ENCODE measurements around the gene CRTAC1. TPM values are rescaled to one million over a fixed set of nuclear protein-coding genes. Genes with fewer than 3 reads are reported as not detected.

Gene CRTAC1
- polyA plus RNA-seq, 1 donor (not counting 4 experiments of a cell fraction or from before 2014, with no cell fraction given), result not detected

DNA sequence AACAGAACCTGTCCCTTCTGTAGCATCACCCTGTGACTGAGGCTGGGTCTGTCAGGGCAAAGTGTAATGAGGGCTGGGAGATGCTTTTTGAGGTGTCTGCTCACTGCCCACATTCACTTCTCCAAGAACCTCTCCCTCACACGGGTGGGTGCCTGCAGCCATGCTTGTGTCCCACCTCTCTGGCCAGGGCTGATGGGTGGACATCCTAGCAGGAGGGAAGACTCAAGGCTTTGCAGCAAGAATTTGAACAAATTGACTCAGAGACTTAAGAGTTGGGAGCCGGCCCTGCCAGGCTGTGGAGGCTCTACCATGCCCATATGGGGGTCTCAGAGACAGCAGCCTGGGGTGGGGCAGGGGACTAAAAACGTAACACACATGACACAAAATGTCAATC lies 147.3 kb downstream of the CRTAC1 start:
- Histone ChIP-seq H3K27ac (ENCODE audit: control insufficient read depth, insufficient read depth, low read length) (peak overlapping the region; percentile 33), H3K4me1 (ENCODE audit: control insufficient read depth, extremely low read depth, insufficient read depth, low read length) (peaks cover 13% of the 10 kb centered on the region), H3K9me1 (ENCODE audit: control insufficient read depth, extremely low read depth, insufficient read depth, low read length) (no peaks in the 10 kb centered on the region), H3K36me3 (ENCODE audit: control insufficient read depth in 2 of 2, extremely low read depth in 1 of 2, insufficient read depth in 2 of 2, low read length in 2 of 2) (no peaks in the 10 kb centered on the region), H3K27me3 (ENCODE audit: control insufficient read depth, extremely low read depth, insufficient read depth, low read length) (no peaks in the 10 kb centered on the region), H3K4me2 (ENCODE audit: control insufficient read depth, extremely low read depth, insufficient read depth, low read depth, low read length) (no peak overlapping the region), H3K4me3 (ENCODE audit: control insufficient read depth in 2 of 3, extremely low read depth in 1 of 3, insufficient read depth in 2 of 3, low read depth in 1 of 3, low read length in 3 of 3) (no peak overlapping the region), H2AFZ (ENCODE audit: control insufficient read depth, low read length) (no peak overlapping the region), H3K9me3 (ENCODE audit: control insufficient read depth, low read depth, low read length) (no peaks in the 10 kb centered on the region), H3K79me2 (ENCODE audit: control insufficient read depth, insufficient read depth, low read length) (no peaks in the 10 kb centered on the region), H4K20me1 (ENCODE audit: control insufficient read depth, extremely low read depth, insufficient read depth, low read length) (no peaks in the 10 kb centered on the region), H3K9ac (ENCODE audit: control insufficient read depth, extremely low read depth, insufficient read depth, low read length) (no peak overlapping the region)
- dilution Hi-C loops (cut with MboI; ENCODE audit: extremely low pct_ligation_motif_present, low sequenced_read_pairs), result no loop called here
- FAIRE-seq (no peak), DNase-seq (ENCODE audit: low read depth, low spot score) (no peak)
- no peak for TF ChIP-seq EZH2 (IDR thresholded peaks at IDR 0.05; ENCODE audit: low read length)
- TF ChIP-seq CTCF (optimal IDR thresholded peaks at IDR 0.05 in 1 of 3, IDR thresholded peaks at IDR 0.05 in 1 of 3, conservative IDR thresholded peaks at IDR 0.05 in 1 of 3; ENCODE audit: extremely low read depth in 1 of 3, insufficient read depth in 2 of 3, low read length in 3 of 3), result no peak

GRCh38 chr10:97882142-97883091 lies 148.0 kb downstream of the CRTAC1 start:
- peak; percentile 74 for FAIRE-seq
- H3K4me1 ChIP-seq (ENCODE audit: control insufficient read depth, extremely low read depth, insufficient read depth, low read length), result peaks cover 12% of the 10 kb centered on the region
- H4K20me1 ChIP-seq (ENCODE audit: control insufficient read depth, extremely low read depth, insufficient read depth, low read length), result no peaks in the 10 kb centered on the region
- dilution Hi-C loops (cut with MboI; ENCODE audit: extremely low pct_ligation_motif_present, low sequenced_read_pairs), result no loop called here
- H2AFZ ChIP-seq (ENCODE audit: control insufficient read depth, low read length), result no peak overlapping the region
- no peaks in the 10 kb centered on the region for H3K79me2 ChIP-seq (ENCODE audit: control insufficient read depth, insufficient read depth, low read length)
- peak; percentile 92 for DNase-seq (ENCODE audit: low read depth, low spot score)
- H3K9ac ChIP-seq (ENCODE audit: control insufficient read depth, extremely low read depth, insufficient read depth, low read length), result peak overlapping the region; percentile 52
- H3K4me3 ChIP-seq (ENCODE audit: control insufficient read depth in 2 of 3, extremely low read depth in 1 of 3, insufficient read depth in 2 of 3, low read depth in 1 of 3, low read length in 3 of 3), result no peak overlapping the region
- no peaks in the 10 kb centered on the region for H3K27me3 ChIP-seq (ENCODE audit: control insufficient read depth, extremely low read depth, insufficient read depth, low read length)
- H3K9me3 ChIP-seq (ENCODE audit: control insufficient read depth, low read depth, low read length), result no peaks in the 10 kb centered on the region
- H3K27ac ChIP-seq (ENCODE audit: control insufficient read depth, insufficient read depth, low read length), result peak overlapping the region; percentile 33
- peak overlapping the region; percentile 17 for H3K4me2 ChIP-seq (ENCODE audit: control insufficient read depth, extremely low read depth, insufficient read depth, low read depth, low read length)
- no peaks in the 10 kb centered on the region for H3K9me1 ChIP-seq (ENCODE audit: control insufficient read depth, extremely low read depth, insufficient read depth, low read length)
- H3K36me3 ChIP-seq (ENCODE audit: control insufficient read depth in 2 of 2, extremely low read depth in 1 of 2, insufficient read depth in 2 of 2, low read length in 2 of 2), result no peaks in the 10 kb centered on the region
- TF ChIP-seq EZH2 (IDR thresholded peaks at IDR 0.05; ENCODE audit: low read length), result no peak
- no peak for TF ChIP-seq CTCF (optimal IDR thresholded peaks at IDR 0.05 in 1 of 3, IDR thresholded peaks at IDR 0.05 in 1 of 3, conservative IDR thresholded peaks at IDR 0.05 in 1 of 3; ENCODE audit: extremely low read depth in 1 of 3, insufficient read depth in 2 of 3, low read length in 3 of 3)

Measured in keratinocyte (primary cell).